ENCODE measurements around the gene PEPD. TPM values are rescaled to one million over a fixed set of nuclear protein-coding genes. Genes with fewer than 3 reads are reported as not detected.

PEPD gene
- polyA plus RNA-seq, 1 donor from 2014 or later: 43.9 TPM

DNA sequence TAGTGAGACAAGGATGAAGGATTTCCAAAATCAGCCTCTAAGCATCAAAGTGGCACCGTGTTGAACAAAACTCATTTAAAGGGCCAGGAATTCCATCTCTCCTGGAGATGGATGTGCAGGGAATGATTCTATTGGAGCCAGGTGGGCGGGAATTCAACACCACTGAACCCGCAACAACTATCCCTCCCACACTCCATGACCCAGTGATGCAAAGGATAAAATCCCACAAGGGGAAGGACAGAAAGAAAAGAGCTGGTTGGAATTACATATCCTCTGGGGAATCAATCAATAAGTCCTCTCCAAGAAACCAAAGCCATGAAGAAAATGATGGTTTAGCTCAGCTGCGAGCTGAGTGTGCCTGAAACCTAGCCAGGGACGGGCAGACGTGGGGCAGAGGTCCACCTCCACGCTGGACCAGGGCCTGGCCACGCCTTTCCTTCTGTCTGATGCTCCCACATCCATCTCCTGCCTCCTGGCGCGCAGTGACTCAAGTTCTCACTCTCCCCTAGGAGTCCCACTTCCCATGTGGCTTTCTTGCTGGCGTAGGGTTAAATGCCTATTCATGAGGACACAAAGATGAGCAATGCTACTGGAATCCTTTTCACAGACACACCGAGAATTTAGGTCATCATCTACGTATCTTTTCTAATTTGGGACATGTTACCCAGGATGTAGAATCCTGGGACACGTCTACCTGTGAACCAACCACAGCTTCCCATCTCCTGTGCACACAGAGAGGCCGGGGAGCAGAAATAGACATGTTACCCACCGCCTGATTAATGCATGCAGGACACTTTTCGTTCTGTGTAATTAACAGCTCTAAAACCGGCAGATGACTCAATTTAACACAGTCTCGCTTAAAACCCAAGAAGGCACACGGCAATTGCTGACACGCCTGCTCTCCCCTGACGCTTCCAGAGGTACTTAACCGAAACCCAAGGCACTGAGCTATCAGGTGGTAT is 48.6 kb downstream of the PEPD start:
- TF ChIP-seq SMC3 (conservative IDR thresholded peaks at IDR 0.05; ENCODE audit: poor library complexity) (no peak), RAD21 (conservative IDR thresholded peaks at IDR 0.05) (no peak)

GRCh38 chr19:33472226-33472625 is 49.4 kb downstream of the PEPD start:
- Histone ChIP-seq H3K27me3 (ENCODE audit: insufficient read depth, low read depth, low read length) (no peaks in the 10 kb centered on the region), H3K79me2 (replicated peaks; ENCODE audit: insufficient read depth, low read length) (no peaks in the 10 kb centered on the region), H3K27ac (ENCODE audit: low read length) (no peak overlapping the region), H3K9me3 (ENCODE audit: low read length) (no peaks in the 10 kb centered on the region), H3K9me2 (ENCODE audit: insufficient read depth, low read length) (no peaks in the 10 kb centered on the region), H2AFZ (ENCODE audit: low read depth, low read length) (no peak overlapping the region), H3K4me2 (ENCODE audit: low read length) (no peak overlapping the region), H3K9ac (ENCODE audit: low read length) (no peak overlapping the region), H3F3A (ENCODE audit: insufficient read depth, low read length, poor library complexity, severe bottlenecking) (no peaks in the 10 kb centered on the region), H4K20me1 (ENCODE audit: insufficient read depth) (no peaks in the 10 kb centered on the region), H3K4me3 (ENCODE audit: low read length) (no peak overlapping the region), H3K36me3 (ENCODE audit: insufficient read depth, low read length) (no peaks in the 10 kb centered on the region)
- TF ChIP-seq RAD21 (conservative IDR thresholded peaks at IDR 0.05) (no peak), CTCF (IDR thresholded peaks at IDR 0.05; ENCODE audit: poor library complexity, severe bottlenecking) (no peak), EP300 (conservative IDR thresholded peaks at IDR 0.05; ENCODE audit: poor library complexity, severe bottlenecking) (no peak), POLR2AphosphoS5 (IDR thresholded peaks at IDR 0.05) (no peak), MXI1 (conservative IDR thresholded peaks at IDR 0.05; ENCODE audit: poor library complexity, severe bottlenecking) (no peak), SMC3 (conservative IDR thresholded peaks at IDR 0.05; ENCODE audit: poor library complexity) (no peak), EZH2 (IDR thresholded peaks at IDR 0.05; ENCODE audit: borderline replicate concordance, insufficient read depth, low read length, poor library complexity, severe bottlenecking) (no peak), TAF1 (IDR thresholded peaks at IDR 0.05; ENCODE audit: low read depth) (no peak), REST (IDR thresholded peaks at IDR 0.05; ENCODE audit: borderline replicate concordance) (no peak)

More for the DNA sequence above, 48.6 kb downstream of the PEPD start:
- no peaks in the 10 kb centered on the region for H3F3A ChIP-seq (ENCODE audit: insufficient read depth, low read length, poor library complexity, severe bottlenecking)
- H3K4me3 ChIP-seq (ENCODE audit: low read length): no peak overlapping the region
- no peaks in the 10 kb centered on the region for H3K9me3 ChIP-seq (ENCODE audit: low read length)
- H2AFZ ChIP-seq (ENCODE audit: low read depth, low read length): no peak overlapping the region
- H3K27ac ChIP-seq (ENCODE audit: low read length): peak overlapping the region; percentile 25
- H3K36me3 ChIP-seq (ENCODE audit: insufficient read depth, low read length): peaks cover 4% of the 10 kb centered on the region
- H3K9ac ChIP-seq (ENCODE audit: low read length): no peak overlapping the region
- no peaks in the 10 kb centered on the region for H4K20me1 ChIP-seq (ENCODE audit: insufficient read depth)
- no peak overlapping the region for H3K4me2 ChIP-seq (ENCODE audit: low read length)
- H3K9me2 ChIP-seq (ENCODE audit: insufficient read depth, low read length): no peaks in the 10 kb centered on the region
- no peaks in the 10 kb centered on the region for H3K79me2 ChIP-seq (replicated peaks; ENCODE audit: insufficient read depth, low read length)
- no peaks in the 10 kb centered on the region for H3K27me3 ChIP-seq (ENCODE audit: insufficient read depth, low read depth, low read length)
